CD1c-positive myeloid dendritic cell (primary cell): ENCODE data around the gene GAREM2.

Experiments
- DNase-seq: peaks from one replicate; pipeline ENCODE4 v3.0.0-alpha.2; 2016; ENCODE audit errors: extremely low spot score

The GAREM2 gene

DNA sequence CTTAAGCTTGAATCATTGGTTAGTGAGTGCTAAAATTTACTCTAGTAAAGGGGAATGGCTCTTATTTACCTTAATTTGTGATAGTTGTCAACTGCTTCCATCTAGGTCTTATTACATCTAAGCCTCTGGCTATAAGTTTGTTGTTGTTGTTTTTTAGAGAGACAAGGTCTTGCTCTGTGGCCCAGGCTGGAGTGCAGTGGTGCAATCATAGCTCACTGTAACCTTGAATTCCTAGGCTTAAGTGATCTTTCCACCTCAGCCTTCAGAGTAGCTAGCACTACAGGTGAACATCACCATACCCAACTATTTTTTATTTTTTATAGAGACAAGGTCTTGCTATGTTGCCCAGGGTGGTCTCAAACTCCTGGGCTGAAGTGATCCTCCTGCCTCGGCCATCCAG, 65.0 kb downstream of the GAREM2 start:
- no peak for DNase-seq

DNA sequence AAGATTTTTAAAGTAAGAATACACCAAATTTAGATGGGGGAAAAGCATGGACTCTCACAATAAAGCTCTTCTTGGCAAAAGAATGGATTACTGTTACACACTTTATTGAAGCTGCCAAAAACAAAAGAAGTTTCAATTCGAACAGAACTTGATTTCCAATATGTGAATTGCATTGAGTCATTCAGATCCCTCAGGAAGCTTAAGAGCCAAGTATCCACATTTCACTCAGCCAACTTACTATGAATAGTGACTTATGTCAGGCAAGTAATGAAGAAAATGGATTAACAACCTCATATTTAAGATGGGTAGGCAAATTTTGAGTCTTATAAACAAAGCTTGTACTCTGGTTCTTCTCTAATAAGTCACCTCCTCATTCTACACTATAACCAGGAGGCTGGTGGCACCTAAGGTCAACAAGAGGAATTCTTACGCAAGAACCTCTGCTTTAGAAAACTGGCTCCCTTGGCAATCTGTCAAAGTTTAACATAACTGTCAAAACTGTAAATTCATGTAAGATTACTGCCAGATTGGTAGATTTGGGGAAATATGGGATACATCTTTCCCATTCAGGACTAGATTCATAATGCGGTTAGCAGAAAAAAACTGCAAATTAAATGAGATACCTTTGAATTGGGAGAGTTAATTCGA, 65.5 kb downstream of the GAREM2 start:
- DNase-seq: no peak
